Fibroblast of skin of abdomen (primary cell): ENCODE results near the gene TSSK1B.

ENCODE experiments used
- DNase-seq: peaks from one replicate; pipeline ENCODE4 v3.0.0-alpha.2; 2013

The TSSK1B gene

GRCh38 chr5:113397046-113397445, 37.7 kb downstream of the TSSK1B start:
- no peak for DNase-seq

- DNase-seq = no peak
Observed at GRCh38 chr5:113394658-113395057, 40.1 kb downstream of the TSSK1B start.

- no peak for DNase-seq
Observed at GRCh38 chr5:113390224-113390623, 44.6 kb downstream of the TSSK1B start.

GRCh38 chr5:113389116-113389515, 45.7 kb downstream of the TSSK1B start:
- DNase-seq = no peak

- no peak for DNase-seq
Observed at GRCh38 chr5:113387844-113388243, 46.9 kb downstream of the TSSK1B start.

GRCh38 chr5:113384782-113385285, 50.0 kb downstream of the TSSK1B start:
- no peak for DNase-seq

GRCh38 chr5:113382731-113383130, 52.1 kb downstream of the TSSK1B start:
- peak; percentile 12 for DNase-seq
